Ovary (tissue), 9 donors: ENCODE data around the gene APC. TPM values are rescaled to one million over a fixed set of nuclear protein-coding genes. Genes with fewer than 3 reads are reported as not detected.

Experiments used
- DNase-seq, 5 donors: peaks; one replicate each; pipeline ENCODE4 v3.0.0-alpha.2; 2019 to 2020
- H3K27ac ChIP-seq, 2 donors: fragments of 200-600 bp; one replicate each; pipeline versions ENCODE4 v1.5.1 to v1.8.0; 2019 to 2022
- H3K27me3 ChIP-seq: fragments of 200-600 bp; one replicate; pipeline ENCODE4 v1.8.0; 2022
- H3K36me3 ChIP-seq: fragments of 200-600 bp; sonication (generic); one replicate; pipeline ENCODE4 v1.5.1; 2019
- H3K4me1 ChIP-seq: one replicate; pipeline ENCODE4 v1.8.1; 2013; ENCODE audit warnings: mild to moderate bottlenecking, moderate library complexity; ENCODE audit not compliant: insufficient read depth
- H3K4me3 ChIP-seq: fragments of 200-600 bp; sonication (generic); one replicate; pipeline ENCODE4 v1.5.1; 2017
- H3K9me3 ChIP-seq, 2 donors: fragments of 200-600 bp in 1 of 2; sonication (generic) in 1 of 2; one replicate each; pipeline versions ENCODE4 v1.5.1 to v1.8.1; 2013 to 2019; ENCODE audit warnings: mild to moderate bottlenecking in 1 of 2, moderate library complexity in 1 of 2
- EP300 ChIP-seq: sonication (generic); formaldehyde crosslinking; IDR thresholded peaks from one replicate; pipeline ENCODE4 v1.6.1; 2017; ENCODE audit warnings: antibody characterized with exemption
- POLR2A ChIP-seq: fragments of 450-650 bp; IDR thresholded peaks from one replicate; pipeline ENCODE4 v1.6.1; 2017; ENCODE audit warnings: antibody characterized with exemption, mild to moderate bottlenecking, moderate library complexity
- WGBS, 3 donors: extraction: QIAGEN DNeasy Blood & Tissue Kit in 1 of 3; methylation state at CpG; one replicate each; pipeline versions ENCODE4 v1.1.5 to v1.1.7; 2013 to 2017; 5-methylcytosine and 5-hydroxymethylcytosine counted together
- intact Hi-C, 4 donors: fragments of 100-400 bp; cut with DNase I; formaldehyde crosslinking; loops; one replicate each; pipeline versions ENCODE4 v1.11.0 to v1.15.1; 2022 to 2023
- polyA plus RNA-seq, 2 donors: library from polyadenylated mRNA; stranded (reverse); fragments of 200-250 nt in 1 of 2; fragments of 350-450 nt in 1 of 2; fragmentation: Illumina TruSeq in 1 of 2; extraction: RNeasy Lipid Tissue Mini Kit (QIAGEN cat#74804) in 1 of 2; gene quantifications; one replicate each; pipeline ENCODE4 v1.2.3, GENCODE V29; 2013 to 2014
- small RNA-seq: library from RNA; depleted of rRNA; stranded (forward); fragments of <200 nt; gene quantifications from one replicate; pipeline ENCODE3, GENCODE V24; 2016
- total RNA-seq, 7 donors: library from RNA; depleted of rRNA in 2 of 7; stranded (reverse); fragments of >200 nt in 2 of 7; fragmentation: NEBNext Ultra II Directional in 3 of 7; extraction: Animal tissue kit (Norgen Biotek cat#: 25700) in 3 of 7; gene quantifications; one replicate each; pipeline versions ENCODE4 v1.1.0 to v1.2.4, GENCODE V29; 2016 to 2023
- TF ChIP-seq, protein P1 (sequence below), 3 donors: fragments of 450-650 bp in 2 of 3; fragments of 200-600 bp in 1 of 3; IDR thresholded peaks; one replicate each; pipeline versions ENCODE4 v1.5.1 to v1.8.0; 2016 to 2022; ENCODE audit warnings: antibody characterized with exemption in 3 of 3, mild to moderate bottlenecking in 1 of 3
- donor health status: DM: no; HTN: no; CAD: no; lungs with moderate emphysema.
- donor health status: DM: no; HTN: no; CAD: no.
- donor health status: Bipolar disorder and iron deficiency.
- donor health status: DM: yes; HTN: yes; CAD: no.
- donor health status: DM: no; HTN: no; CAD: no.
- donor health status: DM: yes; HTN: yes; CAD: no.

The APC gene
- total and polyA plus RNA-seq, 9 donors: 5.1 to 44.6 (median 33.2) TPM

DNA sequence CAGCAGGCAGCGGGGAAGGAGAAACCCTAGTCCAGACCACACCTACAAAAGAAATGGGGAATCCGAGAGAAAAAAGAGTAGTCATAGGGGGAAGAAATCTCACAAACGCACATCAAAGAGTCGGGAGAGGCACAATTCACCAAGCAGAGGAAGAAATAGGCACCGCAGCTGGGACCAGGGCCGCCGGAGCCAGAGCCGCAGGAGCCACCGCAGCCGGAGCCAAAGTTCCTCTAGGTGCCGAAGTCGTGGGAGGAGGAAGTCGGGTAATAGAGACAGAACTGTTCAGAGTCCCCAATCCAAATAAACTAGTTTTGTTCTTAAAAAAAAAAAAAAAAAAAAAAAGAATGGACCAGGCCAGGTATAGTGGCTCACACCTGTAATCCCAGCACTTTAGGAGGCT lies 155.1 kb downstream of the APC start:
- Histone ChIP-seq H3K4me1 (no peaks in the 10 kb centered on the region), H3K27me3 (no peaks in the 10 kb centered on the region), H3K4me3 (no peak overlapping the region), H3K9me3 (no peaks in the 10 kb centered on the region), H3K27ac (no peak overlapping the region), H3K36me3 (no peaks in the 10 kb centered on the region)
- TF ChIP-seq EP300 (no peak), POLR2A (no peak)
- TF ChIP-seq, protein P1, sequence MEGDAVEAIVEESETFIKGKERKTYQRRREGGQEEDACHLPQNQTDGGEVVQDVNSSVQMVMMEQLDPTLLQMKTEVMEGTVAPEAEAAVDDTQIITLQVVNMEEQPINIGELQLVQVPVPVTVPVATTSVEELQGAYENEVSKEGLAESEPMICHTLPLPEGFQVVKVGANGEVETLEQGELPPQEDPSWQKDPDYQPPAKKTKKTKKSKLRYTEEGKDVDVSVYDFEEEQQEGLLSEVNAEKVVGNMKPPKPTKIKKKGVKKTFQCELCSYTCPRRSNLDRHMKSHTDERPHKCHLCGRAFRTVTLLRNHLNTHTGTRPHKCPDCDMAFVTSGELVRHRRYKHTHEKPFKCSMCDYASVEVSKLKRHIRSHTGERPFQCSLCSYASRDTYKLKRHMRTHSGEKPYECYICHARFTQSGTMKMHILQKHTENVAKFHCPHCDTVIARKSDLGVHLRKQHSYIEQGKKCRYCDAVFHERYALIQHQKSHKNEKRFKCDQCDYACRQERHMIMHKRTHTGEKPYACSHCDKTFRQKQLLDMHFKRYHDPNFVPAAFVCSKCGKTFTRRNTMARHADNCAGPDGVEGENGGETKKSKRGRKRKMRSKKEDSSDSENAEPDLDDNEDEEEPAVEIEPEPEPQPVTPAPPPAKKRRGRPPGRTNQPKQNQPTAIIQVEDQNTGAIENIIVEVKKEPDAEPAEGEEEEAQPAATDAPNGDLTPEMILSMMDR (IDR thresholded peaks at IDR 0.05): no peak
- WGBS, 3 donors: 96 to 98% (median 96%) methylated on average over 13 of the region's 13 CpGs
- DNase-seq: no peak
- intact Hi-C loops: no loop called here

- no peak for TF ChIP-seq POLR2A
- TF ChIP-seq EP300: no peak
- TF ChIP-seq, protein P1 (IDR thresholded peaks at IDR 0.05): no peak
- H3K27ac ChIP-seq: no peak overlapping the region
- 89 to 91% (median 90%) methylated on average over 3 of the region's 3 CpGs for WGBS, 3 donors
- intact Hi-C loops: no loop called here
- no peaks in the 10 kb centered on the region for H3K4me1 ChIP-seq
- H3K4me3 ChIP-seq: no peak overlapping the region
- no peaks in the 10 kb centered on the region for H3K9me3 ChIP-seq
- DNase-seq: no peak
- no peaks in the 10 kb centered on the region for H3K27me3 ChIP-seq
- no peaks in the 10 kb centered on the region for H3K36me3 ChIP-seq
These were observed 158.0 kb downstream of the APC start for GRCh38 chr5:112895682-112896081.

Small RNAs within 50 kb of the gene (small RNA-seq; reads per million reads assigned to genes)
- not detected for gene RNU6-482P

Other genes with a start within 250 kb of the APC start
- gene SRP19, start 123.4 kb downstream of the APC start, total RNA-seq: 10 to 100 TPM; 25.2 to 36.9 (median 26.6) TPM
- 10 to 100 TPM; 38.1 to 65.9 TPM for gene SRP19, start 123.4 kb downstream of the APC start, polyA plus RNA-seq
- 10 to 100 TPM; 55.1 to 73.8 (median 67.6) TPM for gene REEP5, start 184.3 kb downstream of the APC start, total RNA-seq
- 10 to 100 TPM; 50.2 to 90.4 TPM for gene REEP5, start 184.3 kb downstream of the APC start, polyA plus RNA-seq
- gene DCP2, start 238.9 kb downstream of the APC start, total RNA-seq: 10 to 100 TPM; 16.4 to 58.7 (median 41.7) TPM
- 10 to 100 TPM; 12.4 to 13.7 TPM for gene DCP2, start 238.9 kb downstream of the APC start, polyA plus RNA-seq